ENCODE results near the gene TM6SF1.
A peak's percentile ranks its signal among the peaks of the same experiment; 100 is the strongest.
"Not testable (repeated sequence)": the region's sequence is repeated elsewhere in the genome, so short reads cannot be mapped to it uniquely, and the experiment has no call there.

The TM6SF1 gene

GRCh38 chr15:83090465-83090864 lies 17.0 kb upstream of the TM6SF1 start:
- DNase-seq: no peak

GRCh38 chr15:83091965-83092308 lies 15.5 kb upstream of the TM6SF1 start:
- not testable (repeated sequence) for DNase-seq

GRCh38 chr15:83092309-83092976 lies 15.0 kb upstream of the TM6SF1 start:
- no peak for DNase-seq

- peak; percentile 76 for DNase-seq
Observed at GRCh38 chr15:83094583-83094982, 12.9 kb upstream of the TM6SF1 start.

GRCh38 chr15:83098079-83098478 lies 9.4 kb upstream of the TM6SF1 start:
- DNase-seq: no peak

GRCh38 chr15:83099290-83099689 lies 8.2 kb upstream of the TM6SF1 start:
- no peak for DNase-seq

- DNase-seq: no peak
Observed at GRCh38 chr15:83100097-83100646, 7.3 kb upstream of the TM6SF1 start.

GRCh38 chr15:83102346-83102745 lies 5.1 kb upstream of the TM6SF1 start:
- no peak for DNase-seq

GRCh38 chr15:83104141-83104540 lies 3.3 kb upstream of the TM6SF1 start:
- DNase-seq: no peak

GRCh38 chr15:83105440-83105839 lies 2.0 kb upstream of the TM6SF1 start:
- no peak for DNase-seq

GRCh38 chr15:83107841-83108181 lies 366 bp downstream of the TM6SF1 start:
- no peak for DNase-seq

- DNase-seq: peak; percentile 27
Observed at GRCh38 chr15:83108266-83109219, 1.1 kb downstream of the TM6SF1 start.

GRCh38 chr15:83109532-83109931 lies 2.1 kb downstream of the TM6SF1 start:
- no peak for DNase-seq

- DNase-seq: no peak
Observed at GRCh38 chr15:83110381-83110780, 2.9 kb downstream of the TM6SF1 start.

GRCh38 chr15:83111149-83111548 lies 3.7 kb downstream of the TM6SF1 start:
- DNase-seq: no peak

- DNase-seq: no peak
Observed at GRCh38 chr15:83112233-83112955, 4.9 kb downstream of the TM6SF1 start.

GRCh38 chr15:83112956-83113299 lies 5.5 kb downstream of the TM6SF1 start:
- no peak for DNase-seq

GRCh38 chr15:83113881-83114674 lies 6.6 kb downstream of the TM6SF1 start:
- DNase-seq: no peak

- DNase-seq: no peak
Observed at GRCh38 chr15:83114856-83115255, 7.4 kb downstream of the TM6SF1 start.

GRCh38 chr15:83115410-83115809 lies 8.0 kb downstream of the TM6SF1 start:
- DNase-seq: no peak

- no peak for DNase-seq
Observed at GRCh38 chr15:83115831-83116565, 8.6 kb downstream of the TM6SF1 start.

- no peak for DNase-seq
Observed at GRCh38 chr15:83118291-83118827, 10.9 kb downstream of the TM6SF1 start.
